Naive thymus-derived CD4-positive, alpha-beta T cell (primary cell): ENCODE data around the gene HEG1. TPM values are rescaled to one million over a fixed set of nuclear protein-coding genes. Genes with fewer than 3 reads are reported as not detected.

ENCODE experiments used
- ATAC-seq: fragments of 150-1000 bp; cut with Tn5 transposase; 2 replicates; pipeline ENCODE4 v1.10.0; 2021; ENCODE audit warnings: mild to moderate bottlenecking, moderate library complexity
- CTCF ChIA-PET: fragments of 350-600 bp; sonication (Branson Sonifier 250); formaldehyde crosslinking; loops from one replicate; lab custom pipeline; 2021; ENCODE audit warnings: antibody characterized with exemption; lab: Charles Lee
- POLR2A ChIA-PET: fragments of 350-600 bp; sonication (Branson Sonifier 250); formaldehyde crosslinking; loops from one replicate; lab custom pipeline; 2021; ENCODE audit warnings: antibody characterized with exemption, inconsistent platforms; lab: Charles Lee
- DNase-seq, 9 donors: peaks; one replicate each; pipeline versions ENCODE4 v3.0.0 to v3.0.0-alpha.2; 2020 to 2022; ENCODE audit warnings: mixed read lengths in 1 of 9
- H3K27ac ChIP-seq: one replicate; pipeline ENCODE4 v1.7.0; 2013; ENCODE audit warnings: mild to moderate bottlenecking, low read depth, low read length, moderate library complexity
- H3K27me3 ChIP-seq, 2 donors: one replicate each; pipeline ENCODE4 v1.7.0; 2013; ENCODE audit warnings: low read length in 2 of 2, mild to moderate bottlenecking in 2 of 2, moderate library complexity in 2 of 2; ENCODE audit not compliant: control insufficient read depth in 2 of 2, insufficient read depth in 2 of 2
- H3K36me3 ChIP-seq, 3 experiments: 1 replicate in 2 of 3; 2 replicates in 1 of 3; pipeline ENCODE4 v1.7.0; 2013; ENCODE audit warnings: low read length in 3 of 3, mild to moderate bottlenecking in 3 of 3, moderate library complexity in 1 of 3; ENCODE audit not compliant: insufficient read depth in 3 of 3, control insufficient read depth in 2 of 3
- H3K4me1 ChIP-seq, 2 donors: one replicate each; pipeline ENCODE4 v1.7.0; 2013; ENCODE audit warnings: low read length in 2 of 2, mild to moderate bottlenecking in 2 of 2, moderate library complexity in 1 of 2; ENCODE audit not compliant: control insufficient read depth in 2 of 2, insufficient read depth in 2 of 2
- H3K4me3 ChIP-seq: 2 replicates; pipeline ENCODE4 v1.7.0; 2013; ENCODE audit warnings: mild to moderate bottlenecking, low read length
- H3K9me3 ChIP-seq, 3 experiments: 1 replicate in 2 of 3; 2 replicates in 1 of 3; pipeline ENCODE4 v1.7.0; 2013; ENCODE audit warnings: low read length in 3 of 3; ENCODE audit not compliant: control insufficient read depth in 2 of 3
- H3K27ac Mint-ChIP-seq, 9 donors: one replicate each; pipeline ENCODE4 v1.8.0; 2020 to 2022; ENCODE audit warnings: mixed read lengths in 9 of 9, mild to moderate bottlenecking in 8 of 9, moderate library complexity in 5 of 9, inconsistent platforms in 2 of 9
- H3K27me3 Mint-ChIP-seq, 5 donors: one replicate each; pipeline ENCODE4 v1.8.0; 2021 to 2022; ENCODE audit warnings: mixed read lengths in 5 of 5, mild to moderate bottlenecking in 1 of 5
- H3K36me3 Mint-ChIP-seq, 5 donors: one replicate each; pipeline ENCODE4 v1.8.0; 2020 to 2022; ENCODE audit warnings: mixed read lengths in 5 of 5, mild to moderate bottlenecking in 3 of 5, inconsistent platforms in 1 of 5
- H3K4me1 Mint-ChIP-seq, 7 donors: one replicate each; pipeline ENCODE4 v1.8.0; 2020 to 2022; ENCODE audit warnings: mixed read lengths in 7 of 7, mild to moderate bottlenecking in 3 of 7, inconsistent platforms in 1 of 7
- H3K4me3 Mint-ChIP-seq, 10 donors: one replicate each; pipeline ENCODE4 v1.8.0; 2020 to 2022; ENCODE audit warnings: mild to moderate bottlenecking in 10 of 10, mixed read lengths in 10 of 10, moderate library complexity in 6 of 10, inconsistent platforms in 2 of 10
- H3K9me3 Mint-ChIP-seq, 11 donors: one replicate each; pipeline ENCODE4 v1.8.0; 2020 to 2022; ENCODE audit warnings: mixed read lengths in 11 of 11, mild to moderate bottlenecking in 4 of 11, inconsistent platforms in 1 of 11, moderate library complexity in 1 of 11
- intact Hi-C, 2 donors: fragments of 100-400 bp; cut with micrococcal nuclease; formaldehyde crosslinking; loops; one replicate each; pipeline ENCODE4 v1.15.1; 2023
- polyA plus RNA-seq, 2 donors: library from polyadenylated mRNA; unstranded; fragments of 300-500 nt; fragmentation: Illumina TruSeq; gene quantifications; one replicate each; pipeline ENCODE4 v1.2.3, GENCODE V29; 2021
- total RNA-seq, 6 experiments: library from RNA in 5 of 6; stranded (reverse) in 5 of 6; gene quantifications; 1 replicate in 5 of 6; 2 replicates in 1 of 6; pipeline ENCODE4 v1.2.3 and lab custom pipeline; 2021 to 2026

The HEG1 gene
- total and polyA plus RNA-seq, 7 experiments from 2014 or later, result 2.1 to 45.4 (median 17.6) TPM

DNA sequence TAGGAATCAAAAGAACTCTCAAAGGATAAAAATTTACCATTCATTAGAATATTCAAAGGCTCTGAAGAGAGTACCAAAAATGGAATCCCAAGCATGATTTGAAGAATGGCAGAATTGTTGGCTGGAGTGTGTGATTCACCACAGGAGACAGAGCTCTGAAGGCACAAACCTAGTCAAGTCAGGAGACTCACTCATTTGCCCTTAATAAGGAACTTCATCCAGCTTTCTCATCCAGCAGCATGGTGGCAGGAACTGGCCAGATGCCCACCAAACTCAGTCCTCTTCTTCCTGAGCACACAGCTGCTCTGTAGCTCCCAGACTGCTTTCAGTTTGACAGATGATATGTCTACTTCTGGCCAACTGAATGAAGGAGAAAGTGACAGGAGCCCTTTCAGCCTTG is 16.5 kb upstream of the HEG1 start:
- ChIA-PET POLR2A (no interaction called here), CTCF (no interaction called here)
- H3K4me1 ChIP-seq, result no peaks in the 10 kb centered on the region
- no peak overlapping the region for H3K4me3 ChIP-seq
- no peaks in the 10 kb centered on the region for H3K9me3 Mint-ChIP-seq
- H3K27me3 ChIP-seq, result no peaks in the 10 kb centered on the region
- H3K36me3 Mint-ChIP-seq, result no peaks in the 10 kb centered on the region
- H3K27ac ChIP-seq, result no peak overlapping the region
- DNase-seq (no peak), ATAC-seq (no peak)
- H3K27me3 Mint-ChIP-seq, result peaks cover 0 to 28% (median 0%) of the 10 kb centered on the region in 5 donors
- H3K9me3 ChIP-seq, result no peaks in the 10 kb centered on the region
- H3K36me3 ChIP-seq, result no peaks in the 10 kb centered on the region
- no peak overlapping the region for H3K27ac Mint-ChIP-seq
- intact Hi-C loops, result no loop called here
- no peak overlapping the region for H3K4me3 Mint-ChIP-seq
- H3K4me1 Mint-ChIP-seq, result peaks cover 0 to 28% (median 13%) of the 10 kb centered on the region in 7 donors

GRCh38 chr3:125069968-125070745 is 14.4 kb upstream of the HEG1 start:
- Histone ChIP-seq H3K4me3 (no peak overlapping the region), H3K27me3 (no peaks in the 10 kb centered on the region), H3K36me3 (no peaks in the 10 kb centered on the region), H3K9me3 (no peaks in the 10 kb centered on the region), H3K27ac (no peak overlapping the region), H3K4me1 (no peaks in the 10 kb centered on the region)
- ATAC-seq (peak; percentile 10), DNase-seq (no peak)
- peaks cover 5 to 21% (median 13%) of the 10 kb centered on the region in 7 donors for H3K4me1 Mint-ChIP-seq
- ChIA-PET CTCF (interaction anchor here (0.5 kb wide), 1 partner anchor 52 kb away, joined by 3 read pairs; no protein-coding TSS in a partner anchor), POLR2A (interaction anchor here (0.6 to 1.6 kb wide), 3 partner anchors 13 to 25 kb away, joined by 3 to 4 read pairs (median 3); no protein-coding TSS in a partner anchor)
- peaks cover 0 to 26% (median 0%) of the 10 kb centered on the region in 5 donors for H3K27me3 Mint-ChIP-seq
- H3K36me3 Mint-ChIP-seq, result no peaks in the 10 kb centered on the region
- H3K27ac Mint-ChIP-seq, result peak overlapping the region in 1 of 9 donors; percentile 14
- intact Hi-C loops, result no loop called here
- H3K9me3 Mint-ChIP-seq, result no peaks in the 10 kb centered on the region
- H3K4me3 Mint-ChIP-seq, result no peak overlapping the region

DNA sequence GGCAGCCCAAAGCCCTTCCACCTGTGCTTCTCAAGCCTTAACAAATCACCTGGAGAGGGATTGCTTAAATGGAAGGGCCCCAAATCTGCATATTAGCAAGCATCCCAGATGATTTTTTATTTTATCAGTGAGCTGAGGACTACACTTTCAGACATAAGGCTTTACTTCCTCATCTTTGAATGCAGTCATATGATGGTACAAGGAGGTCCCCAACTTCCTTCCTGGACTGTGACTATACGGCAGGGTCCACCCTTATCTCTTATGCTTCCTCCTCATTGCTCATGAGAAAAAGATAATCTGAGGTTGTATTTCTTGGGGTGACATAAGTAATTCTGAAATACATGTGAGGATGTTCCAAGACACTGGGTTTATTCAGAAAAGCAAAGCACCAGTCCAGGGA is 13.7 kb upstream of the HEG1 start:
- Mint-ChIP-seq H3K9me3 (no peaks in the 10 kb centered on the region), H3K27ac (peak overlapping the region in 1 of 9 donors; percentile 14), H3K4me3 (peak overlapping the region in 1 of 10 donors; percentile 11), H3K27me3 (peaks cover 0 to 29% (median 0%) of the 10 kb centered on the region in 5 donors), H3K4me1 (peaks cover 5 to 19% (median 13%) of the 10 kb centered on the region in 7 donors), H3K36me3 (peaks cover 0 to 2% (median 0%) of the 10 kb centered on the region in 5 donors)
- ATAC-seq (peak; percentile 84), DNase-seq (no peak)
- Histone ChIP-seq H3K27me3 (no peaks in the 10 kb centered on the region), H3K36me3 (no peaks in the 10 kb centered on the region), H3K9me3 (no peaks in the 10 kb centered on the region), H3K4me3 (no peak overlapping the region), H3K4me1 (no peaks in the 10 kb centered on the region), H3K27ac (no peak overlapping the region)
- POLR2A ChIA-PET, result interaction anchor here (0.6 to 1.6 kb wide), 2 partner anchors 17 to 25 kb away, joined by 3 to 4 read pairs; no protein-coding TSS in a partner anchor
- intact Hi-C loops, result no loop called here
- CTCF ChIA-PET, result interaction anchor here (0.5 kb wide), 1 partner anchor 51 kb away, joined by 3 read pairs; no protein-coding TSS in a partner anchor

- POLR2A ChIA-PET, result no interaction called here
- H3K27me3 Mint-ChIP-seq, result peaks cover 0 to 40% (median 6%) of the 10 kb centered on the region in 5 donors
Observed at GRCh38 chr3:125068265-125068664, 12.5 kb upstream of the HEG1 start.

DNA sequence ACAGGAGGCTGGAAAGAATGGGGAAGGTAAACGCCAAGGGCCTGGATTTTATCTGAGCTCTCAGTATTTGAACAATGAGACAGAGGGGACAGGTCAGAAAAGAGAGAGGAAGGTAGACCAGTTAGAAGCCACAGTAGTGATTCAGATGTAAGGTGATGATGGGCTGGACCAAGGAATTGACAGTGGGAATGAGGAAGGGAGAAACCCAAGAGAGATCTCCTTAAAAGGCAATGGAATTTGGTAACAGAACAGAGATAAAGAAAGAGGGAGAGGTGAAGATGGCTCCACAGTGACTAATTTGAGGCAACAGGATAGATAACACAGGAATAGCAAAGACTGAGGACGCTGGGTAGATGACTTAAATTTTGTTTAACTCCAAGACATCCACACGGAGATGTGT is 11.4 kb upstream of the HEG1 start:
- H3K9me3 ChIP-seq, result no peaks in the 10 kb centered on the region
- Mint-ChIP-seq H3K9me3 (no peaks in the 10 kb centered on the region), H3K4me1 (peaks cover 5 to 19% (median 13%) of the 10 kb centered on the region in 7 donors), H3K4me3 (no peak overlapping the region), H3K27ac (no peak overlapping the region), H3K36me3 (peaks cover 0 to 2% (median 0%) of the 10 kb centered on the region in 5 donors), H3K27me3 (peaks cover 0 to 42% (median 6%) of the 10 kb centered on the region in 5 donors)
- intact Hi-C loops, result no loop called here
- POLR2A ChIA-PET, result no interaction called here
- no peaks in the 10 kb centered on the region for H3K36me3 ChIP-seq
- ATAC-seq (no peak), DNase-seq (no peak)
- no peak overlapping the region for H3K4me3 ChIP-seq
- H3K27me3 ChIP-seq, result no peaks in the 10 kb centered on the region
- H3K27ac ChIP-seq, result no peak overlapping the region
- CTCF ChIA-PET, result no interaction called here
- H3K4me1 ChIP-seq, result no peaks in the 10 kb centered on the region

More at GRCh38 chr3:125068265-125068664, 12.5 kb upstream of the HEG1 start:
- no peak overlapping the region for H3K4me3 Mint-ChIP-seq
- no peaks in the 10 kb centered on the region for H3K9me3 ChIP-seq
- no peaks in the 10 kb centered on the region for H3K36me3 ChIP-seq
- intact Hi-C loops, result no loop called here
- no peak overlapping the region for H3K27ac Mint-ChIP-seq
- ATAC-seq (no peak), DNase-seq (no peak)
- H3K4me1 Mint-ChIP-seq, result peaks cover 5 to 19% (median 13%) of the 10 kb centered on the region in 7 donors
- H3K27me3 ChIP-seq, result no peaks in the 10 kb centered on the region
- CTCF ChIA-PET, result no interaction called here
- peaks cover 0 to 2% (median 0%) of the 10 kb centered on the region in 5 donors for H3K36me3 Mint-ChIP-seq
- no peaks in the 10 kb centered on the region for H3K4me1 ChIP-seq
- H3K4me3 ChIP-seq, result no peak overlapping the region
- H3K9me3 Mint-ChIP-seq, result no peaks in the 10 kb centered on the region
- no peak overlapping the region for H3K27ac ChIP-seq

DNA sequence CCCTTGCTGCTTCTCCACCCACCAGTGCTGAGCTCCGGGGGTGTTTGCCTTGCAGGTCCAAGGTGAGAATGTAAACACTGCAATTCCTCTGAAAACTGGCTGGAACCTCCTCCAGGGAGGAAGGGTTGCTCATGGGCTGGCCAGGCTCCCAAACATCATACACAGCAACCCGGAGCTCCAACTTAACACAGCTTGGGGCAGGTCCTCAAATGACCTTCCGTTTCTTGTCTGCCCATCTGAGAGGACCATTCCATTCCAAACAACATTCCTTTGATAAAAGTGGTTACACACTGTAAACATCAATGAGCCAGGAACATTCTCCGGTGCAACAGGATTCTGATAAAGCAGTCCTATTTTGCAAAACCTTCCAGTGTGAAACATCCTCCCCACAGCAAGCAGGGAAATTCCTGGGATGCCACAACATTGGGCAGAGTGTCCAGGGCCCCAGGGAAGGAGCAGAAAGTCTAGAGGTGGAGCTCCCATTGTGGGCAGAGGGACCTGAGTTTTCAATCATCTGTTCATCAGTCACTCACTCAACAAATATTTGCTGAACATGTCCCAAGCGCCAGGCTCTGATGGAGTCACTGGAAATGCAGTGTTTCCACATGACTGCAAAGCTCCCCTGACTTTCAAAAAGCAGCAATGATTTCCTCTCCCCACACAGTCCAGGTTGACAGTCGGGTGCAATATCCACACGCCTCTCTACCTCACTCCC is 7.3 kb upstream of the HEG1 start:
- H3K9me3 Mint-ChIP-seq, result no peaks in the 10 kb centered on the region
- H3K27ac Mint-ChIP-seq, result peak overlapping the region in 1 of 9 donors; percentile 12

More for the DNA sequence above, 7.3 kb upstream of the HEG1 start:
- ATAC-seq (no peak), DNase-seq (no peak)
- no peaks in the 10 kb centered on the region for H3K27me3 ChIP-seq
- H3K4me3 ChIP-seq, result no peak overlapping the region
- ChIA-PET CTCF (no interaction called here), POLR2A (no interaction called here)
- Mint-ChIP-seq H3K4me3 (no peak overlapping the region), H3K27me3 (peaks cover 6 to 72% (median 9%) of the 10 kb centered on the region in 5 donors), H3K36me3 (peaks cover 0 to 4% (median 0%) of the 10 kb centered on the region in 5 donors), H3K4me1 (peaks cover 0 to 22% (median 0%) of the 10 kb centered on the region in 7 donors)
- no peaks in the 10 kb centered on the region for H3K4me1 ChIP-seq
- intact Hi-C loops, result no loop called here
- no peaks in the 10 kb centered on the region for H3K36me3 ChIP-seq
- H3K27ac ChIP-seq, result no peak overlapping the region
- no peaks in the 10 kb centered on the region for H3K9me3 ChIP-seq
